ENCODE data around the gene MYBPHL. TPM values are rescaled to one million over a fixed set of nuclear protein-coding genes. Genes with fewer than 3 reads are reported as not detected.

MYBPHL gene
- total RNA-seq, 1 experiment from 2014 or later = 1.1 TPM

- DNase-seq (ENCODE audit: unreplicated experiment) = no peak
- ChIA-PET CTCF (interaction anchor here (0.5 to 1.0 kb wide), 3 partner anchors 21 to 143 kb away, joined by 3 read pairs; partner anchors contain the start of gene CYB561D1), POLR2A (interaction anchor here (0.7 kb wide), 1 partner anchor 109 kb away, joined by 4 read pairs; no protein-coding TSS in a partner anchor)
- BruUV-seq (replicated peaks) = no TSS peak
- intact Hi-C loops (cut with micrococcal nuclease) = no loop called here
- H3K9me3 Mint-ChIP-seq (ENCODE audit: unreplicated experiment) = no peaks in the 10 kb centered on the region
- peaks cover 9% of the 10 kb centered on the region for H3K36me3 Mint-ChIP-seq (ENCODE audit: insufficient read depth, unreplicated experiment)
- no peak overlapping the region for H3K4me3 Mint-ChIP-seq (ENCODE audit: unreplicated experiment)
- no peaks in the 10 kb centered on the region for H3K27me3 Mint-ChIP-seq (ENCODE audit: insufficient read depth, unreplicated experiment)
- no peaks in the 10 kb centered on the region for H3K4me1 Mint-ChIP-seq (ENCODE audit: insufficient read depth, unreplicated experiment)
- H3K27ac Mint-ChIP-seq (ENCODE audit: low read depth, unreplicated experiment) = no peak overlapping the region
- no peak for TF ChIP-seq CTCF (IDR thresholded peaks at IDR 0.05; ENCODE audit: unreplicated experiment)
Measured at GRCh38 chr1:109350655-109351054, 43.8 kb upstream of the MYBPHL start.

- intact Hi-C loops (cut with micrococcal nuclease) = no loop called here
- no peaks in the 10 kb centered on the region for H3K27me3 Mint-ChIP-seq (ENCODE audit: insufficient read depth, unreplicated experiment)
- ChIA-PET POLR2A (interaction anchor here (0.6 kb wide), 1 partner anchor 12 kb away, joined by 3 read pairs; no protein-coding TSS in a partner anchor), CTCF (interaction anchor here (0.9 to 1.0 kb wide), 2 partner anchors 22 to 49 kb away, joined by 3 read pairs; no protein-coding TSS in a partner anchor)
- BruUV-seq (replicated peaks) = no TSS peak
- no peak for DNase-seq (ENCODE audit: unreplicated experiment)
- no peak for TF ChIP-seq CTCF (IDR thresholded peaks at IDR 0.05; ENCODE audit: unreplicated experiment)
- H3K9me3 Mint-ChIP-seq (ENCODE audit: unreplicated experiment) = no peaks in the 10 kb centered on the region
- peaks cover 9% of the 10 kb centered on the region for H3K36me3 Mint-ChIP-seq (ENCODE audit: insufficient read depth, unreplicated experiment)
- H3K27ac Mint-ChIP-seq (ENCODE audit: low read depth, unreplicated experiment) = no peak overlapping the region
- no peak overlapping the region for H3K4me3 Mint-ChIP-seq (ENCODE audit: unreplicated experiment)
- H3K4me1 Mint-ChIP-seq (ENCODE audit: insufficient read depth, unreplicated experiment) = no peaks in the 10 kb centered on the region
Measured at GRCh38 chr1:109350182-109350581, 43.4 kb upstream of the MYBPHL start.

GRCh38 chr1:109347511-109347910, 40.7 kb upstream of the MYBPHL start:
- DNase-seq (ENCODE audit: unreplicated experiment) = no peak
- Mint-ChIP-seq H3K4me3 (ENCODE audit: unreplicated experiment) (no peak overlapping the region), H3K27ac (ENCODE audit: low read depth, unreplicated experiment) (no peak overlapping the region), H3K4me1 (ENCODE audit: insufficient read depth, unreplicated experiment) (no peaks in the 10 kb centered on the region), H3K36me3 (ENCODE audit: insufficient read depth, unreplicated experiment) (peaks cover 9% of the 10 kb centered on the region), H3K9me3 (ENCODE audit: unreplicated experiment) (no peaks in the 10 kb centered on the region), H3K27me3 (ENCODE audit: insufficient read depth, unreplicated experiment) (no peaks in the 10 kb centered on the region)
- CTCF ChIA-PET = no interaction called here
- intact Hi-C loops (cut with micrococcal nuclease) = no loop called here
- TF ChIP-seq CTCF (IDR thresholded peaks at IDR 0.05; ENCODE audit: unreplicated experiment) = no peak
- no TSS peak for BruUV-seq (replicated peaks)
- POLR2A ChIA-PET = no interaction called here

GRCh38 chr1:109341944-109342930, 35.4 kb upstream of the MYBPHL start:
- no peaks in the 10 kb centered on the region for H3K4me1 Mint-ChIP-seq (ENCODE audit: insufficient read depth, unreplicated experiment)
- no peak for TF ChIP-seq CTCF (IDR thresholded peaks at IDR 0.05; ENCODE audit: unreplicated experiment)
- no peaks in the 10 kb centered on the region for H3K27me3 Mint-ChIP-seq (ENCODE audit: insufficient read depth, unreplicated experiment)
- POLR2A ChIA-PET = interaction anchor here (0.8 kb wide), 1 partner anchor 36 kb away, joined by 4 read pairs; no protein-coding TSS in a partner anchor
- H3K36me3 Mint-ChIP-seq (ENCODE audit: insufficient read depth, unreplicated experiment) = peaks cover 31% of the 10 kb centered on the region
- no peak for DNase-seq (ENCODE audit: unreplicated experiment)
- CTCF ChIA-PET = interaction anchor here (0.6 kb wide), 1 partner anchor 89 kb away, joined by 3 read pairs; no protein-coding TSS in a partner anchor
- no peak overlapping the region for H3K27ac Mint-ChIP-seq (ENCODE audit: low read depth, unreplicated experiment)
- intact Hi-C loops (cut with micrococcal nuclease) = no loop called here
- no peaks in the 10 kb centered on the region for H3K9me3 Mint-ChIP-seq (ENCODE audit: unreplicated experiment)
- no TSS peak for BruUV-seq (replicated peaks)
- no peak overlapping the region for H3K4me3 Mint-ChIP-seq (ENCODE audit: unreplicated experiment)
